CD4-positive, alpha-beta T cell treated with Interleukin-12 subunit alpha and Interleukin-12 subunit beta, for 1 hour (primary cell): ENCODE results near the gene IFRD2.
"Not testable (repeated sequence)": the region's sequence is repeated elsewhere in the genome, so short reads cannot be mapped to it uniquely, and the experiment has no call there.

Experiments used
- DNase-seq: peaks from one replicate; pipeline ENCODE4 v3.0.0-alpha.2; 2020

Gene IFRD2

DNA sequence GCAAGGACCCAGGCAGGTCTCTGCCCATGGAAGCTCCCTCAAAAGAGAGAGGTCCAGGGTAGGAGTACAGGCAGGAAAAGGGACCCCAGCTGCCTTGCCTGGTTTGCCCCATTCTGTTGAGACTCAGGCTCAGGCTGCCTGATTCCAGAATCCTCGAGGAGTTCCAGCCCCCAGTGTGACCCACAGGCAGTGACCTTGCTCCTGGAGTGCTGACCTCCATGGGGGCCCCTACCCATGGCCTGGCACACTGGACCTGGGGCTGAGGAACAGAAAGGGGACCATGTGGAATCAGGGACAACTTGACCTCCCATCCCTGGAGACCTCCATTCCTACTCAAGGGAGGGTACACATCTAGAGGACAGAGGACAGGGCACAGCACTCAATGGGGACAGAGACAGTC is 26.7 kb downstream of the IFRD2 start:
- DNase-seq, result no peak

DNA sequence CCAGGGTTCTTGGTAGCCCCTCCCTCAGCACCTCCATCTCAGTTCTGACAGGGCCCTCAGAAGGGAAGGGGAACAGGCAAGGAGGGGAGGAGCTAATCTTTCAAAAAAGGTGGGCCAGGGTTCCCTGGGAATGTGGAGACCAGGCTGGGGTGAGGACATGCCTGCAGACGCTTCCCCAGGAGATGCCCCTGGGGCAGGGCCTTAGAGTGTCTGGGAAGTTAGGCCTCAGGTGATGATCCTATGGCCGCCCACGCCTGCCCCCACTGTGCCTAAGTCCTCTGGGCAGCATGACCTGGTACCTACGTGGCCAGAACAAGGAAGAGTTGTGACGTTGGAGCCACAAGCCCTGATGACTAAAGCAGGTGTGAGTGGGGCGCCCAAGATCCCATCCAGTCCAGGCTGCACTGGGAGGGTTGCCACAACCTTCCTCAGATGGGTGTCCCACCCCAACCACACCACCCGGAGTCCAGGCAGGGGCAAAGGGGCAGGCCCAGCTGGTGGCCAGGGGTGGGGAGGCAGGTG is 27.2 kb downstream of the IFRD2 start:
- DNase-seq, result no peak

DNA sequence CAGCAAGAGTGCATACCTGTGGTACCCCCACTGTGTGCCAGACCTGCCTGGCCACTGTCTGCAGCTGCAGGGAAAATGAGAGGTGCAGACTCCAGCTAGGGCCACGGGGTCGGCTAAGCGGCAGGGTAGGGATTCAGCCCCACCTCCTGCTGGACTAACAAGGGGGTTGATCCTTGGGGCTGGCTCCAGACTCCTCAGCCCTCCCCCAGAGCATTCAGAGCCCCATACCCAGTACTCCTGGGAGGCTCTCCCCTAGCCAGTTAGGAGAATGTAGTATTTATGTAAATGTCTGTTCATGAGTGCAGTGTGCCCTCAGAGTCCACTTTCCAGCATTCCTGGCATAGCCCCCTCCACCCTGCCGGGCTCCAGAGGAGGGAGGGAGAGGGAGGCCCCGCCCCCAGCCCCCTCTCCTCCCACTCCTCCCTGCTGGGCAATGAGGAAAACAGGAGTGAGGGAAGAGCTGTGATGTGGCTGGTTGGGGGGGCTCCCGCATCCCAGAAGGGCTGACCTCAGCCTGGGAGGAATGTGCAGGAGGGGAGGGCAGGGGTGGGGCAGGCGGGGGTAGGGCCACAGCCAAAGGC is 27.8 kb downstream of the IFRD2 start:
- DNase-seq, result no peak

DNA sequence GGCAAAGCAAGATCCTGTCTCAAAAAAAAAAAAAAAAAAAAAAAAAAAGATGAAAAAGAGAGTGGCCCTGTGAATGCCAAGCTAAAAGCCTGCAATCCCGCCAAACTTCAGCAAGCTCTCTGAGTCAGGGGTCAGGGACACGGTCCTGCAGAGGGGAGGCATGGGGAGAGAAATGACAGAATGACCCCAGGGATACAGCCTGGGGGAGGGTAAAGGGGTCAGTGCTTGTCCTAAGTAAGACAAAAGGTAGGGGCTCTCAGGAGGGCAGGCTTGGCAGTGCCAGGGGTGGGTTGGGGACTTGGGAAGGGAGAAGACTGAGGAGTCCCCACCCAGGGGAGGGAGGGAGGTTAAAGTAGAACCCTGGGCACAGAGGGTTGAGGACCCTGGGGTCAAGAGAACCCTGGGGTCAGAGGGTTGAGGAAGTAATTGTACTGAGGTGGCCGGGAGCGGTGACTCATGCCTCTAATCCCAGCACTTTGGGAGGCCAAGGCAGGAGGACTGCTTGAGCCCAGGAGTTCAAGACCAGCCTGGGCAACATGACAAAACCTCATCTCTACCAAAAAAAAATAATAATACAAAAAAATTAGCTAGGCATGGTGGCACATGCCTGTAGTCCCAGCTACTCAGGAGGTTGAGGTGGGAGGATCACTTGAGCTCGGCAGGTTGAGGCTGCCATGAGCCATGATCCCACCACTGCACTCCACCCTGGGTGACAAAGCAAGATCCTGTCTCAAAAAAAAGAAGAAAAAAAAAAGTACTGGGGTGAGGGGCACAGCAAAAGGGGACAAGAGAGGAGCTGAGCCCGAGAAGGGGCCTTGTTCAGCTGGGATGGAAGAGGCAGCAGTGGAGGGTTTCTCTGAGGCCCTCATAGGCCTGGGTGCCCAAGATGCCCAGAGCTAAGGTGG is 28.5 kb downstream of the IFRD2 start:
- DNase-seq, result no peak

DNA sequence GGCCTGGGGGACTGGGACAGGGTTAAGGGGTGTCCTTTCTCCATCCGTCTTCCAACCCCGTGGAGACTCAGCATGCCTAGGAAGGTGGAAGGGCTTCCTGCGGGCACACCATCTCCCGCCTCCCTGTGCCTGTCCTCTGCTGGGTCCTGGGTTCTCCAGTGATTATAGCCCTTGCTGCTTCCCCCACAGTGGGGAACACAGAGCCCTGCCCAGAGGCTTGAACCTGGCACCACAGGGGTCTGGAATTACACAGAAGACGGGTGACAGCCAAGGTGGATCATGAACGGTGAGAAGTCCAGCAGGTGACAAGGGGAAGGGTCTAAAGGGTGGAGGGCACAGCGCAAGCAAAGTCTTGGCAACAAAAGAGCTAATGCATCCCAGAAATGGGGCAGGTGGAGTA is 29.5 kb downstream of the IFRD2 start:
- no peak for DNase-seq

DNA sequence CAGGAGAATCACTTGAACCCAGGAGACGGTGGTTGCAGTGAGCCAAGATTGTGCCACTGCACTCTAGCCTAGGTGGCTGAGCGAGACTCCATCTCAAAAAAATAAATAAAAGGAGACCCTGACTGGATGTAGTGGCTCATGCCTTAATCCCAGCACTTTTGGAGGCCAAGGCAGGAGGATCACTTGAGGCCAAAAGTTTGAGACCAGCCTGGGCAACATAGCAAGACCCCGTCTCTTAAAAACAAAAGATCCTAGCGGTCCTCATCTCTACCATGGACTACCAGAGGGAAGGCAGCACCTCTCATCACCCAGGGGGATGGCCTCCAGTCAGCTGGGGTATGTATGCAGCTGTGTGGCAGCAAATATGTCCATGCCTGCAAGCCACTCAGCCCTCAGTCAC is 30.0 kb downstream of the IFRD2 start:
- DNase-seq, result not testable (repeated sequence)

DNA sequence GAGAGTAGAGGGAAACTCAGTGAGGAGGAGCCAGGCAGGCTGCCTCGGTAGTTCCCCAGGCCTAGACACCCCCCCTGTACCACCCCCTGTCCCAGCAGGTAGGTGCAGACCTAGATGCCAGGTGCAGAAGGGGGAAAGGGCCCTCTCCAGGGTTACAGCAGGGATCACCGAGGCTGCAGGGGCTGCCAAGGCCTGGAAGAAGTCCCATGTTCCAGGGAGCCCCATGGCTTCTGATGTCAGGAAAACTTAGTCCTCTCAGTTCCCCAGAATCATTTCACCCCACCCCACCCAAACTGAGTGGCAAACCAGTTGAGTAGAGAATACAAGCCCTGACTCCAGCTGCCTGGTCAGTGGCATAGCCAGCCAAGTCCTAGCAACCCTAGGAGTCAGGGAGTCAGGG is 30.7 kb downstream of the IFRD2 start:
- no peak for DNase-seq

DNA sequence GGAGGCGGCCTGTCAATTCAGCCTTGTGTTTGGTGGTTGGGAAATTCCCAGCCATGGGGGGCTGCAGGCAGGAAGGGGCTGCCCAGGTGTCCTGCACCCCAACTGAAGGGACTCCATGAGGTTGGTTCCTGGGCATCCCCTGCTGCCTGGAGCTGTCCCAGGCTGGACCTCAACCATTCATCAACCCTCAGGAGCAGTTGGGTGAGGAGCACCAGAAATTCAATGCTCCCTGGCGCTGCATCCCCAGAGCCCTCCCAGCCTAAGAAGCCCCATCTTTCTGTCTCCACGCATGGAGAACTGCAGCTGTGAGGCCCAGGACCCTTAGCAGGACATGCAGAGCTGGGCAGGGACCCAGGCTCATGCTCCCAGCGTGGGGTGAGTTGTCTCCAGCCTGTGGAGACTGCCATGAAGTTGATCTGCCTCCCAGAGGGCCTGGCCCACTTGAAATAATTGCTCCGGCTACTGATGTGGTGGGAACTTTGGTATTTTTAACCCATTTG is 31.2 kb downstream of the IFRD2 start:
- no peak for DNase-seq

DNA sequence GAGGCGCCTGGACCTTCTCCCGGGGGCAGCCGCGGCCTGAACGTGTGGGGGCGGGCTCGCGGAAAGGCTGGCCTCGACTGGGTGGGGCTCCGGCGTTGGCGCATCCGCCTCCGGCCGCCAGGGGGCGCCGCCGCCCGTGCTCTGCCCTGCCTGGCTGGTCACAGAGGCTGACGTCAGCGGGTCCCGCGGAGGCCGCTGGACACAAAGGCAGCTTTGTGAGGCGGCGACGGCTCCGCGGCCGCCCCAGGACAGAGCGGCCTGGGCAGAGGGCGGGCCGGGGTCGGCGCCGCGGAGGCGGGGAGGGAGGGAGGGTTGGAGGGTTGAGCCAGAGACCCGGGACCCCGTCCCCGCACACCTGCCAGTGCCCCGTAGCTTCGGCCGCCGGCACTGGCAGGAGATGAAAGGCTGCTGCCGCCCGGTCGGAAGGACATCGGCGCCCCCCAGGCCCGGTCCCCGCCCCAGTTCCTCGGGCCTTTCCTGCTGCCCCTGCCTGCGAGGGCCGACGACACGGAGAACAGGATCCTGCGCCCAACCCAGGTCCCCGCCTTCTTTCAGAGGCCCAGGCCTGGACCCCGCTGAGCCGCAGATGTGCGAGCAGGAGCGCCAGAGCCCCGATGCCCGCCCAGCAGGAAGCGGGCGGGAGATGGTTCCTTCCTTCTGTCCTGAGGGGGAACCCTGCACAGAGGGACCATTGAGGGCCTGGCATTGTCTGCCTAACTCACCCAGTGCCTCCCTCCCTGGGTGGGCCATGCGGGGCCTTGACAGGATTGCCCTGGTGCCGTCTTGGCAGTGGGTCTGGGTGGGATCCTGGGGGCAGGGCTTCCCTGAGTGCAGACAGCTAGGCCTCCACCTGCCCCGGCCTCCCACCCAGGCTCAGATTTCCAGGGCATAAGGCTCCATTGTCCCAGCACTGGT is 31.9 kb downstream of the IFRD2 start:
- peak; percentile 88 for DNase-seq

DNA sequence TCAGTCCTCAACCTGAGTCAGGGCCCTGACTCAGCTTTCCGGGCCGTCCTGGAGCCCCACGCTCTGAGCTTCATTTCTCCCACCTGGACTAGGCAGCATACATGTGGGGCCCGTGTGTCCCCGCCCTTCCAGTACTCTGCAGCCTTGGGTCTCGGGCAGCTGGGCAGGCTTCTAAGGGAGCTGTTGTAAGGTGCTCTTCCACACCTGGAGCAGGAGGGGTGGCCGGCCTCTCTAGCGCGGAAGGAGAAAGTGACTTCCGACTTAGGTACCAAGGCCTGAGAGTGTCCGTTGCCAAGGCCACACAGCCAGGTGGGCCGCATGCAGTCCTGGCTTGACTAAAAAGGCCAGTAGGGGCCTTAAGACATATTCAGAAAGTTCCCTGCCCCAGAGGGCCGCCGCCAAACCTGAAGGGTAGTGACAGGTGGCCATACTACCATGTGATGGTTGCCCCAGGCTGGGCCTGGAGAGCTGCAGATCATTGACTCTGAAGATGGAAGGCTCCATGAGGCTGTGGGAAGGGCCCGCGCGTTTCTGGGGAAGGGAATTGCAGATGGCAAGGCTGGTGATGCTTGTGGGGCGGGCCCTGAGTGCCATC is 32.7 kb downstream of the IFRD2 start:
- DNase-seq, result no peak

DNA sequence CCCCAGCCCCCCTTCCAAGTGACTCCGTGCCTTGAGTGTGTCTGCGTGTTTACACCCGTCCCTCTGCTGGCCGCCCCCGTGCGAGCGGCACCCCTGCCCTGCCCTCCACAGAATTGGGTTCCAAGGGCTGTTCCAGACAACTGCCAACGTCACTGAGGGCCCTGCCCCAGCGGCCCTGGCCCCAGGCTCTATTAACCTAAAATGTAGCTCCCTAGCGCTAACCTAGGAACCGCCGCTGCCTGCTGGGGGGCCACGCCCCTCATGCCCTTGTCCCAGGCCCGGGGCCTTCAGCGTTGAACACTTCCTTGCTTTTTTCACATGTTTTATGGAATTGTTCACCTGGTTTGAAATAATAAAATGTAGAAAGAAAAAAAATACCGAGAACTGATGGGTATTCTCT is 33.2 kb downstream of the IFRD2 start:
- DNase-seq, result no peak

DNA sequence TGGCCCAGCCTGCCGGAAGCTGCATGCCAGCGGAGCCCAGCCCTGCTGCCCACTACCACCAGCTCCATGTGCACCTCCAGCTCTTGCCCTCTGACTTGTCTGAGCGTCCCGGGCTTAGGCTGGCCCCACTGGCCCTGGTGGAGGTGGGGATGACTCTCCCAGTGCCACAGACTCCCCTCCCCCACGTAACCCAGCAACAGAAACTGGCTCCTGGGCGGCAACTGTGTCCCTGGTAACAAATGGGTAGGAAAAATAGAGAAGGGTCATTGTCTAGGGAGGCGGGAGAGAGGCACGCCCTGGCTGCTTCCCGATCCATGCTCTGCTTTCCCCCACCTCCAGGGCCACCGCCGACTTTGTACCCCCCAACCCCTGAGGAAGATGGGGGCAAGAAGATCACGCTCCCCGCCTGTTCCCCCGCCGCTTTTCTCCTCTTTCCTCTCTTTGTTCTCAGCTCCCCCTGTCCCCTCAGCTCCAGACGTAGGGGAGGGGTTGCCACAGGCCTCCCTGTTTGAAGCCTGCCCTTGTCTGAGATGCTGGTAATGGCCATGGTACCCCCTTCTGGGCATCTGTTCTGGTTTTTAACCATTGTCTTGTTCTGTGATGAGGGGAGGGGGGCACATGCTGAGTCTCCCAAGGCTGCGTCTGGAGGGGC is 34.1 kb downstream of the IFRD2 start:
- DNase-seq, result no peak

DNA sequence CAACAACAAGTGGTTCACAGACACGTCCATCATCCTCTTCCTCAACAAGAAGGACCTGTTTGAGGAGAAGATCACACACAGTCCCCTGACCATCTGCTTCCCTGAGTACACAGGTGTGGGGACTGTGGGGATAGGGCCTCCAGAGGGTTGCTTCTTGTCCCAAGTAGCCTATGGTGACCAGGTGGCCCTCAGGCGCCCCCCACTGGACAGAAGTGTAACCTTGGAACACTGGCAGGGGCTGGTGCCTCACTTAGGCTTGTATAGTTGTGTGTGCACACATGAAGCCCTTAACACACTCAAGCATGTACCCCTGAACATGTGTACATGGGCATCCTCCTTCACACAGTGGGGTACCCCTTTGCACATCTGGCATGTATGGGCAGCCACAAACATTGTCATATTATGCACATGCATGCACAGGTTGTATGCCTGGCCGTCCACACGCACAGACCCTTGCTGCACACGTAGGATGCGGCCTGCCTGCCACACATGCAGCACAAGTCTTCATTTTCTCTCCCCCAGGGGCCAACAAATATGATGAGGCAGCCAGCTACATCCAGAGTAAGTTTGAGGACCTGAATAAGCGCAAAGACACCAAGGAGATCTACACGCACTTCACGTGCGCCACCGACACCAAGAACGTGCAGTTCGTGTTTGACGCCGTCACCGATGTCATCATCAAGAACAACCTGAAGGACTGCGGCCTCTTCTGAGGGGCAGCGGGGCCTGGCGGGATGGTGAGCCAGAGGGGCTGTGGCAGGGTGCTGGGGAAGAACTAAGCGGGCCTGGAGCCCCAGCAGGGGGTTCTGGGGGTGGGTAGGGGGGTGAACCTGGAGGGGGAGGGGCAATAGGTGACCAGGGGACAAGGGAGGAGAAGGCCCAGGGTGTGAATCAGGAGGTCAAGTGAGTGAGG is 35.0 kb downstream of the IFRD2 start:
- DNase-seq, result peak; percentile 50

DNA sequence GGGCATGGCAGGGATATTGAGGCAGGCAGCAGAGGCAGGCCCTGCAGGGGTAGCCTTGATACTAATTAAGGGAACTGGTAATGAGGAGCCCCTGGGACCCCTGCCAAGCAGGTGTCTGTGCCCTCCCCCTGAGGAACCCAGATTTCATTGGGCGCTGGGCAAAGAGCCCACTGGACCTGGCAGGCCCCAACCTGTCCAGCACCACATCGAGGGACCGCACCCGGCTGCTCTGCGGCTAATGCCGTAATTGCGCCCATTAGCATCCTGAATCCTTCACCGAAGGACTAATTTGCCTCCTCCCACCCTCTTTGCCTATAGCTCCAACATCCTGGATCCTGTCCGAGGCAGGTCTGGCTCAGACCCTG is 37.0 kb downstream of the IFRD2 start:
- DNase-seq, result no peak

DNA sequence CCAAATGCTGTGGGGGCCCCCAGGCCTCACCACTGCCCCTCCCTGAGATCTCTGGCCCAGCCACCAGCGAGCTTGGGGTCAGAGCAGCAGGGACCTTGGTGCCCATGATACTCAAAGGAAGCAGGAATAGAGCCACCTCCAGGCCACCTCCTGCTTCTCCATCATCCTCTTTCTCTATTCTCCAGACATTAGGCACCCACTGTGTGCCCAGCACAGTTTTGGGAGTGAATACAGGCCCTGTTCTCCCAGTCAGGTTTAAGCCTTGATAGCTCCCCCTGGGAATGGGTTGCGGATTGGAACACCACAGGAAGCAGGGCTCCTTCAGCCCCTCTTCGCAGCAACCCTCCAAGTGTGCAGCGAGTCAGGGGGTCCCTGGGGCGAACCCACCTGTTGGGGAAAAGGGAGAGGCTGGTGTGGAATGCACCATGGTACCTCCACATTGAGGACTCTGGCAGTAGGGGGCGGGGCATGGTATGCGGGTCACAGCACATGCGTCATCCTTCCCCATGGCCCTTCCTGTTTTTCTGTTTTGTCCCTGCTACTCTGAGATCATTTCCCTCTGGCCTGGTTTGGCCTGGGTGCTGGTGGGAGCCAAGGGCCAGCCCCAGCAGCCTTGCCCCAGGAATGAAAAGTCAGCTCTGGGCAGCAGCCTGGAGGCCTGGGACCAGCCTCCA is 37.5 kb downstream of the IFRD2 start:
- DNase-seq, result no peak

DNA sequence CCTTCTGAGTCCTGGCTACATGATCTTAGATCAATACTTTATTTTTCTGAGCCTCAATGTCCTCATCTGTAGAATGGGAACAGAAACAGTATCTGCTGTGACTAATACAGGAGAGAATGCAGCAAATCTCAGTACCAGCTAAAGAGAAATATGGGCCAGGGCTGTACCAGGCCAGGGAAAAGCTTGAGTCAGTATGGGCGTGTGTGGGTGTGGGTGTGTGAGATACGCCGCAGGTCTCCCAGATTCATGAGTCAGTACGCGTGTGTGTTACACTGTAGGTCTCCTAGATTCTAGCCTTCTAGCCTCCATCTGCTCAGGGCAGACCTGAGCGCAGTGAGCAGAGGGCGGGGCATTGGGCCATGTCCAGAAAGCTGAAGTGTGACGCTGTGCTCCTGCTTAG is 41.0 kb downstream of the IFRD2 start:
- DNase-seq, result no peak

DNA sequence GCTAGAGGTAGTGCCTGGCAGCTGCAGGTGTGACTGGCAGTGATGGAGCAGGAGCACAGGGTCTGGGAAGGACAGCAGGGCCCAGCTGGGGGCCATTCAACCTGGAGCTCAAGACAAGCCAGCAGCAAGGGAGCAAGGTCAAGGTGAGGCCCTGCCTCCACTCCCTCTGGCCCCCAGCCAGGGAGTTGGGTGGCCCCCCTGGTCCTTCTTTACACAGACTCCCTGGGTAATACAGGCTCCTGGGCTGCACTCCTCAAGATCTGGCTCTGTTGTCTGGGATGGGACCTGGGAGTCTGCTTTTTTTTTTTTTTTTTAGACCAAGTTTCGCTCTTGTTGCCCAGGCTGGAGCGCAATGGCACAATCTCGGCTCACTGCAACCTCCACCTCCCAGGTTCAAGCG is 41.7 kb downstream of the IFRD2 start:
- no peak for DNase-seq

DNA sequence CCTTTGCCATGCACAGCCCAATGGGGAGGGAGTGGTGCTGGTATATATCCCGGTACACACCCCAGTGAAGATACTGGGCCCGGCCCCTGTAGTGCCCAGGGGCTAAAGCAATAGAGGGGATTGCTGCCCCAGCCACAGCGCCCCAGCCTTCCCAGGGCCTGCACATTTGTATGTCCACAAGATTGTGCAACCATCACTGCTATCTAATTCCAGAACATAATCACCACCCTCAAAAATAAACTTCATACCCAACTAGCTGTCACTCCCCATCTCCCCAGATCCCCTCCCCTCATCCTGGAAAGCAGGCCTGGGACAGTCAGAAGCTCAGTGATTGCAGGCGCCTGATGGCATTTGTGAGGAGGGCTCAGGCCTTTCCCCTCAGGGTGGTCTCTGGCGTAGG is 42.8 kb downstream of the IFRD2 start:
- DNase-seq, result no peak

DNA sequence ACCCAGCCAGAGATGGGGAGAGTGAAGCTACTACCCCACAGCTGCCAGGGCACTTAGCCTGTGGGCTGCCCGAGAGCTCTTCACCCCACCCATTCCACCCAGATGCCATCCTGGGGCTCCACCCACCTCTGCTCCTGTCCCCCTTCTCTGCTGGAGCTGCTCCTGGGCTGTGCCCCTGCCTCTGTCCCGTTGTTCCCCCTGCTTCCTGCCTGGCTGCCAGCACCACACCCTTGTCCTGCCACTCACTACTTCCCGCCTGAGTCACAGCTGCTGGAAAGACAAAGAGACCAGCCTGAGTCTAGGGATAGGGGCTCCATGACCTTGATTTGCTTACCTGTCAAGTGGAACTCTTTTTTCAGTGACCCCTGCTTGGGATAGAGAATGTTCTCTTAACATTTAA is 43.8 kb downstream of the IFRD2 start:
- DNase-seq, result no peak

DNA sequence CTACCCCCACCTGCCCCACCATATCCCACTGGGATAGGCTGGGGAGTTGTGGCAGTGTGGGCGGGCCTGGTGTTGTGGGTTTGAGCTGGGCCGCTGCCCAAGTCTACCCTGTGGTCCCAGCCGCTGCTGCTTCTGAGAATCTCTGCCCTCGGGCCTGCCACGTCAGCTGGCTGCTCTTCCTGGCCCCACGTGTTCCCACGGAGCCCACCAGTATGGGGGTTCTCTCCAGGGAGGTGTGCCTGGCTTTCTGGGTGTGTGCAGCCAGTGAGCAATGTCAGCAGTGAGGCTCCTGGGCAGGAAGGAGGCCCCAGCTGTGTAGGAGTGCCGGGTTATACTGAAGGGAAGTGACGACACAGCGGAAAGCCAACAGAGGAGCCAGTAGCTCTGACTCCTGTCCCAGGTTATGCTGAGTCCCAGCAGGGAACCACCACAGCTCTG is 45.7 kb downstream of the IFRD2 start:
- DNase-seq, result peak; percentile 85
